Smooth muscle cell (in vitro differentiated cells): ENCODE results near the gene ZFPM1. TPM values are rescaled to one million over a fixed set of nuclear protein-coding genes. Genes with fewer than 3 reads are reported as not detected.

ENCODE experiments used
- DNase-seq: peaks from one replicate; lab custom pipeline; 2025; ENCODE audit not compliant: unreplicated experiment; lab: John Stamatoyannopoulos, UW
- H2AFZ ChIP-seq: fragments of 200-600 bp; sonication (generic); 2 replicates; pipeline ENCODE4 v1.6.0; 2016; ENCODE audit warnings: antibody characterized with exemption, low read depth, mild to moderate bottlenecking
- H3F3A ChIP-seq: fragments of 200-600 bp; sonication (generic); 2 replicates; pipeline ENCODE4 v1.6.0; 2017; ENCODE audit warnings: antibody characterized with exemption, low read depth
- H3K27ac ChIP-seq: fragments of 200-600 bp; sonication (generic); 2 replicates; pipeline ENCODE4 v1.5.1; 2016; ENCODE audit warnings: low read depth, mild to moderate bottlenecking
- H3K27me3 ChIP-seq: fragments of 200-600 bp; sonication (generic); 2 replicates; pipeline ENCODE4 v1.6.1; 2016; ENCODE audit warnings: low read depth, mild to moderate bottlenecking
- H3K36me3 ChIP-seq: fragments of 200-600 bp; sonication (generic); 2 replicates; pipeline ENCODE4 v1.5.1; 2016; ENCODE audit warnings: low read depth
- H3K4me1 ChIP-seq: fragments of 200-600 bp; sonication (generic); 2 replicates; pipeline ENCODE4 v1.5.1; 2016; ENCODE audit warnings: low read depth
- H3K4me2 ChIP-seq: fragments of 200-600 bp; sonication (generic); 2 replicates; pipeline ENCODE4 v1.6.0; 2016; ENCODE audit warnings: mild to moderate bottlenecking
- H3K4me3 ChIP-seq: fragments of 200-600 bp; sonication (generic); 2 replicates; pipeline ENCODE4 v1.5.1; 2016; ENCODE audit warnings: mild to moderate bottlenecking
- H3K79me2 ChIP-seq: fragments of 200-600 bp; sonication (generic); 2 replicates; pipeline ENCODE4 v1.6.0; 2016; ENCODE audit warnings: low read depth, mild to moderate bottlenecking
- H3K9ac ChIP-seq: fragments of 200-600 bp; sonication (generic); 2 replicates; pipeline ENCODE4 v1.6.0; 2016; ENCODE audit warnings: low read depth
- H3K9me3 ChIP-seq: fragments of 200-600 bp; sonication (generic); replicated peaks from 2 replicates; pipeline ENCODE4 v1.5.1; 2016; ENCODE audit warnings: low read depth
- H4K20me1 ChIP-seq: fragments of 200-600 bp; sonication (generic); 2 replicates; pipeline ENCODE4 v1.6.0; 2016; ENCODE audit warnings: low read depth
- WGBS: methylation state at CpG from one replicate; pipeline ENCODE4 v1.1.7; 2016; ENCODE audit warnings: low lambda C conversion rate; 5-methylcytosine and 5-hydroxymethylcytosine counted together
- polyA plus RNA-seq: library from polyadenylated mRNA; unstranded; fragments of >200 nt; fragmentation: Nextera tagmentation; extraction: Ambion mirVana; gene quantifications from 2 replicates; pipeline ENCODE4 v1.2.1, GENCODE V29; 2016
- total RNA-seq: library from RNA; depleted of rRNA; stranded (reverse); fragments of >200 nt; gene quantifications from 2 replicates; pipeline ENCODE4 v1.2.3, GENCODE V29; 2014
- TF ChIP-seq, protein P1 (sequence below): fragments of 200-600 bp; sonication (generic); IDR thresholded peaks from 2 replicates; pipeline ENCODE4 v1.5.1; 2017; ENCODE audit warnings: borderline replicate concordance, mild to moderate bottlenecking, antibody characterized with exemption; ENCODE audit not compliant: insufficient read depth, poor library complexity, severe bottlenecking

Gene ZFPM1
- total and polyA plus RNA-seq, 2 experiments from 2014 or later: 0.99 to 4.9 TPM

DNA sequence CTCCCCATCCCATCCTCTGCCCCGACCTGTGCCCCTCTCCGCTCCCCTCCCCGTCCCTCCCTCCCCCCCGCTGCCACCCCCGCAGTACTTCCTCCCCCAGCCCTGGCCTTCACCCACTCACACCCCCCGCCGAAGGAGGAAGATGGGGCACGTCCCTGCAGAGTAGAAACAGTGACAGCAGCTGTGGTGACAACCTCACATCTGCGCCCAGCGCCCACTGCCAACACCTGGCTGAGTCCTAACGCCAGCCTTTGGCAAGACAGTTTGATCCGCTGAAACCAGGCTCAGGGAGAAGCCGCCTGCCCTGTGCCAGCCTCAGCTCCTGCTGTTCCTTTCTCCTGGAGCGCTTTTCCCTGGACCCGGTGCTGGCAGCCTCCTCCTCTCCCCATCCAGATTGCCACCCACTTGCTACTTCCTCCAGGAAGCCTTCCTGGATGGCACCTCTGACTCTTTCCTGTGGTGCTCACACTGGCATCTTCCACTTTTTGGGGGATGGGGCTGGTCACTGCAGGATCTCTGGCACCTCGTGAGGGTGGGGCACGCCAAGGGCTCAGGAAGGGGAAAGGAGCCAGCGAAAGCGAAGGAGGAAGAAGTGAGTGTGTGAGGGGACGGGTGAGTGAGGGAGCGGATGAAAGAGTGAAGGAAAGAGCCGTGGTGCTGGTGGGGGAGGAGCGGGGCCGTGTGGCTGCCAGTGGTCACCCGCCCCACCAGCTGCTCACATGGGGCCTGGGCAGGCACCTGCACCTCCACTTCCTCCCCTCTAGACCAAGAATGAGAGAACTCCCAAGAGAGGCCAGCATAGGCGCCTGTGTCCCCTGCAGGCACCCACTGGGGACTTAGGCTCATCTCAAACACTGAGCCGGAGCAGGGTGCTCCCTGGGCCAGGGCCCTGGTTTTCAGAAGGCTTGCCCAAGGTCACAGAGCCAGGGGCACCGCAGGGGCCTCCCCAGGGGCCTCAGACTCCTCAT is 27.0 kb downstream of the ZFPM1 start:
- 92% methylated on average over 20 of the region's 28 CpGs for WGBS
- Histone ChIP-seq H3K9me3 (no peaks in the 10 kb centered on the region), H4K20me1 (peaks cover 99% of the 10 kb centered on the region), H2AFZ (no peak overlapping the region), H3F3A (no peaks in the 10 kb centered on the region), H3K79me2 (peaks cover 5% of the 10 kb centered on the region), H3K4me1 (no peaks in the 10 kb centered on the region), H3K9ac (no peak overlapping the region), H3K27me3 (no peaks in the 10 kb centered on the region), H3K36me3 (no peaks in the 10 kb centered on the region), H3K4me2 (no peak overlapping the region), H3K27ac (no peak overlapping the region), H3K4me3 (no peak overlapping the region)
- TF ChIP-seq, protein P1, sequence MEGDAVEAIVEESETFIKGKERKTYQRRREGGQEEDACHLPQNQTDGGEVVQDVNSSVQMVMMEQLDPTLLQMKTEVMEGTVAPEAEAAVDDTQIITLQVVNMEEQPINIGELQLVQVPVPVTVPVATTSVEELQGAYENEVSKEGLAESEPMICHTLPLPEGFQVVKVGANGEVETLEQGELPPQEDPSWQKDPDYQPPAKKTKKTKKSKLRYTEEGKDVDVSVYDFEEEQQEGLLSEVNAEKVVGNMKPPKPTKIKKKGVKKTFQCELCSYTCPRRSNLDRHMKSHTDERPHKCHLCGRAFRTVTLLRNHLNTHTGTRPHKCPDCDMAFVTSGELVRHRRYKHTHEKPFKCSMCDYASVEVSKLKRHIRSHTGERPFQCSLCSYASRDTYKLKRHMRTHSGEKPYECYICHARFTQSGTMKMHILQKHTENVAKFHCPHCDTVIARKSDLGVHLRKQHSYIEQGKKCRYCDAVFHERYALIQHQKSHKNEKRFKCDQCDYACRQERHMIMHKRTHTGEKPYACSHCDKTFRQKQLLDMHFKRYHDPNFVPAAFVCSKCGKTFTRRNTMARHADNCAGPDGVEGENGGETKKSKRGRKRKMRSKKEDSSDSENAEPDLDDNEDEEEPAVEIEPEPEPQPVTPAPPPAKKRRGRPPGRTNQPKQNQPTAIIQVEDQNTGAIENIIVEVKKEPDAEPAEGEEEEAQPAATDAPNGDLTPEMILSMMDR: no peak
- no peak for DNase-seq

DNA sequence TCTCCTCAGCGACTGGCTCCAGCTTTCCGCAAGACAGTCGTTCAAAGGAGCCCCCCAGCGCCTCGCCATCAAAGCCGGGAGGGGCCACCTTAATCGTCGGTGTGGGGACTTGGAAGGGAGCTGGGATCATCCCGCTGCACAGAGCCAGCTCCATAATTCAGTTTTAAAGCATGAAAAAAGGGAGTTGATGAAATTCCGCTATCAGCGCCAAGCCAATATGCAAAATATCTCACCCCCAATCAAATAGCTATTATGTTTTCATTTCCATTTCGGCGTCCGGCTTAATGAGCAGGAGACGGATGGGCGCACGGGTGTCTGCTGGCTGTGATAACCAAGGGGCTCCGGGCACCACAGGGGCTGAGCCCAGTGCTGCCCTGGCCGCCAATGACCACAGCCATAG is 27.7 kb downstream of the ZFPM1 start:
- Histone ChIP-seq H3F3A (no peaks in the 10 kb centered on the region), H3K9me3 (no peaks in the 10 kb centered on the region), H3K27me3 (no peaks in the 10 kb centered on the region), H3K79me2 (peaks cover 5% of the 10 kb centered on the region), H3K4me1 (no peaks in the 10 kb centered on the region), H3K4me3 (no peak overlapping the region), H2AFZ (no peak overlapping the region), H3K36me3 (no peaks in the 10 kb centered on the region), H3K4me2 (no peak overlapping the region), H3K9ac (no peak overlapping the region), H4K20me1 (peaks cover 99% of the 10 kb centered on the region), H3K27ac (no peak overlapping the region)
- 94% methylated on average over 19 of the region's 19 CpGs for WGBS
- no peak for DNase-seq
- TF ChIP-seq, protein P1: no peak

DNA sequence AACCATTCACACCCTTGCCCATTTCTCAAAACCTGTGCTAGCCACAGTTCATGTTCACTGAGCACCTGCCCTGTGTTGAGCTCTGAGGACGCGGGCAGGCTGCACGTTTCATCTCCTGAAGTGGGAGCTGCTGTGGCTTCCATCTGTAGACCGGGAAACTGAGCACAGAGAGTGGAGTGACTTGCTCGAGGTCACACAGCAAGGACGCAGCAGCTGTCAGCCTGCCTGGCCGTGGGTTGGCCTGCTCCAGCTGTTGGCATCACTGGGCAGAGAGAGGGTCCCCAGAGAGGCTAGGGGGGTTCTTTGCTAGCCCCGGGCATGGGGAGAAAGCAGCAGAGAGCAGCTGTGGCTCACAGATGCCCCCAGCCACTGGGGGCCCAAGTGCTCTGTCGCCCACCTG is 28.8 kb downstream of the ZFPM1 start:
- no peaks in the 10 kb centered on the region for H3K4me1 ChIP-seq
- H4K20me1 ChIP-seq: peaks cover 99% of the 10 kb centered on the region
- peaks cover 5% of the 10 kb centered on the region for H3K79me2 ChIP-seq
- no peaks in the 10 kb centered on the region for H3K9me3 ChIP-seq
- TF ChIP-seq, protein P1: no peak
- no peak overlapping the region for H3K9ac ChIP-seq
- H3K27ac ChIP-seq: no peak overlapping the region
- H3K4me3 ChIP-seq: no peak overlapping the region
- no peak overlapping the region for H2AFZ ChIP-seq
- no peak for DNase-seq
- WGBS: 96% methylated on average over 9 of the region's 9 CpGs
- no peaks in the 10 kb centered on the region for H3F3A ChIP-seq
- H3K27me3 ChIP-seq: no peaks in the 10 kb centered on the region
- no peaks in the 10 kb centered on the region for H3K36me3 ChIP-seq
- no peak overlapping the region for H3K4me2 ChIP-seq
